Islet of Langerhans (tissue), 1 donor: Measurements from ENCODE around the gene SRC.

Experiments
- FAIRE-seq: peaks from one replicate; lab custom pipeline; 2011; peaks lifted over from hg19 to GRCh38; lab: Jason Lieb, UNC

The SRC gene

GRCh38 chr20:37431786-37432185 lies 85.8 kb downstream of the SRC start:
- FAIRE-seq, result no peak

- no peak for FAIRE-seq
These were observed 86.7 kb downstream of the SRC start for GRCh38 chr20:37432606-37433005.

GRCh38 chr20:37435607-37436006 lies 89.7 kb downstream of the SRC start:
- FAIRE-seq, result no peak

GRCh38 chr20:37436527-37437186 lies 90.7 kb downstream of the SRC start:
- FAIRE-seq, result no peak

GRCh38 chr20:37437676-37438075 lies 91.7 kb downstream of the SRC start:
- no peak for FAIRE-seq

GRCh38 chr20:37438464-37439222 lies 92.7 kb downstream of the SRC start:
- no peak for FAIRE-seq

GRCh38 chr20:37439223-37439933 lies 93.4 kb downstream of the SRC start:
- no peak for FAIRE-seq

GRCh38 chr20:37441023-37441422 lies 95.1 kb downstream of the SRC start:
- no peak for FAIRE-seq

GRCh38 chr20:37442547-37442946 lies 96.6 kb downstream of the SRC start:
- no peak for FAIRE-seq

- FAIRE-seq, result no peak
These were observed 97.0 kb downstream of the SRC start for GRCh38 chr20:37442986-37443385.

GRCh38 chr20:37443596-37443995 lies 97.7 kb downstream of the SRC start:
- FAIRE-seq, result no peak

- no peak for FAIRE-seq
These were observed 99.1 kb downstream of the SRC start for GRCh38 chr20:37445041-37445440.

GRCh38 chr20:37446286-37447032 lies 100.5 kb downstream of the SRC start:
- no peak for FAIRE-seq

GRCh38 chr20:37447688-37448087 lies 101.7 kb downstream of the SRC start:
- no peak for FAIRE-seq

- FAIRE-seq, result no peak
These were observed 103.3 kb downstream of the SRC start for GRCh38 chr20:37449276-37449675.

GRCh38 chr20:37450344-37450743 lies 104.4 kb downstream of the SRC start:
- no peak for FAIRE-seq

- FAIRE-seq, result no peak
These were observed 105.7 kb downstream of the SRC start for GRCh38 chr20:37451616-37452015.

GRCh38 chr20:37452236-37452635 lies 106.3 kb downstream of the SRC start:
- FAIRE-seq, result no peak

GRCh38 chr20:37453288-37453687 lies 107.3 kb downstream of the SRC start:
- no peak for FAIRE-seq

- no peak for FAIRE-seq
These were observed 107.9 kb downstream of the SRC start for GRCh38 chr20:37453836-37454235.

- FAIRE-seq, result no peak
These were observed 108.9 kb downstream of the SRC start for GRCh38 chr20:37454636-37455385.
